ENCODE measurements around the gene HOXA2. TPM values are rescaled to one million over a fixed set of nuclear protein-coding genes. Genes with fewer than 3 reads are reported as not detected.

The HOXA2 gene
- total RNA-seq, 1 experiment from 2014 or later = not detected

DNA sequence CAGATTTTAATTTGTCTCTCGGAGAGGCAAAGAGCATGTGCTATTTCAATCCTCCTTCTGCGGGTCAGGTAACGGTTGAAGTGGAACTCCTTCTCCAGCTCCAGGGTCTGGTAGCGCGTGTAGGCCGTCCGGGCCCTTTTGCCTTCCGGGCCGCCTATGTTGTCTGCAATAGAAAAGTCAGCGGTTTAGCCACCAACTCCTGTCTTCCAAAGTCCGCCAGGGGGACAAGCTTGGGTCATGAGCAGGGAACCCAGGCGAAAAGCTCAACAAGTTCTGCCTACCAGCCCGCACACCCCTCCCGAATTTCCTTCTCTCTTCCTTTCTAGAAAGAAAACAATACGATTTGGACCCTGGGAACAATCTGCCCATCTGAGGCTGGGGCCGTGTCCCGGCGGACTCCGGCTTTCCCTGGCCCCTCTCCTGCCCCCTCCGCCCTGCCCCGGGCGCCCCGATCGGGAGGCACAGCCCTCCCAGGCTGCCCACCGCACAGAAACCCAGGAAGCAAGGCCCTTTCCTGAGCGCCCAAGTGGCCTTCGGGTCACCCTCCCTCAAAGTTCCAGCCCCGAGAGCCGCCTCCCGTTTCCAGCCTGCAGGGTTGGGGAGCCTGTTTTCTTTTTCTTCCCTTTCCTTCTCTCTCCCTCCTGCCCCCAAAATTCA is 39.6 kb upstream of the HOXA2 start:
- H3K4me3 ChIP-seq (ENCODE audit: low read depth, low read length, poor library complexity, severe bottlenecking) = no peak overlapping the region
- H3K9me3 ChIP-seq (ENCODE audit: low read depth, low read length, poor library complexity, severe bottlenecking) = no peaks in the 10 kb centered on the region
- intact Hi-C loops (cut with micrococcal nuclease; ENCODE audit: unreplicated experiment) = loop anchor here (5.0 kb wide), 1 partner anchor 1270 kb away; no protein-coding TSS in a partner anchor
- BruUV-seq (replicated peaks) = no TSS peak
- ChIA-PET CTCF (no interaction called here), POLR2A (ENCODE audit: low non-redundant PET) (no interaction called here)
- H3K27me3 ChIP-seq (replicated peaks; ENCODE audit: insufficient read depth, low read depth, low read length, poor library complexity) = peaks cover 100% of the 10 kb centered on the region
- DNase-seq (ENCODE audit: low spot score) = no peak
- H3K36me3 ChIP-seq (ENCODE audit: insufficient read depth, low read length, poor library complexity, severe bottlenecking) = no peaks in the 10 kb centered on the region
- no peak overlapping the region for H3K27ac ChIP-seq (ENCODE audit: low read depth, low read length, poor library complexity, severe bottlenecking)
- TF ChIP-seq CTCF (conservative IDR thresholded peaks at IDR 0.05; ENCODE audit: low read depth, low read length) = no peak
- no peak for TF ChIP-seq EZH2 (IDR thresholded peaks at IDR 0.05; ENCODE audit: borderline replicate concordance, low read depth, low read length, poor library complexity, severe bottlenecking)
- peaks cover 13% of the 10 kb centered on the region for H3K4me1 ChIP-seq (ENCODE audit: insufficient read depth, low read length, poor library complexity, severe bottlenecking)

GRCh38 chr7:27141137-27141922 is 38.8 kb upstream of the HOXA2 start:
- intact Hi-C loops (cut with micrococcal nuclease; ENCODE audit: unreplicated experiment) = loop anchor here (5.0 kb wide), 1 partner anchor 1269 kb away; no protein-coding TSS in a partner anchor
- Histone ChIP-seq H3K27me3 (replicated peaks; ENCODE audit: insufficient read depth, low read depth, low read length, poor library complexity) (peaks cover 100% of the 10 kb centered on the region), H3K27ac (ENCODE audit: low read depth, low read length, poor library complexity, severe bottlenecking) (no peak overlapping the region), H3K4me1 (ENCODE audit: insufficient read depth, low read length, poor library complexity, severe bottlenecking) (peaks cover 13% of the 10 kb centered on the region), H3K4me3 (ENCODE audit: low read depth, low read length, poor library complexity, severe bottlenecking) (no peak overlapping the region), H3K36me3 (ENCODE audit: insufficient read depth, low read length, poor library complexity, severe bottlenecking) (no peaks in the 10 kb centered on the region), H3K9me3 (ENCODE audit: low read depth, low read length, poor library complexity, severe bottlenecking) (no peaks in the 10 kb centered on the region)
- ChIA-PET POLR2A (ENCODE audit: low non-redundant PET) (no interaction called here), CTCF (no interaction called here)
- BruUV-seq (replicated peaks) = no TSS peak
- no peak for DNase-seq (ENCODE audit: low spot score)
- TF ChIP-seq CTCF (conservative IDR thresholded peaks at IDR 0.05; ENCODE audit: low read depth, low read length) (no peak), EZH2 (IDR thresholded peaks at IDR 0.05; ENCODE audit: borderline replicate concordance, low read depth, low read length, poor library complexity, severe bottlenecking) (no peak)

- ChIA-PET POLR2A (ENCODE audit: low non-redundant PET) (no interaction called here), CTCF (no interaction called here)
- H3K36me3 ChIP-seq (ENCODE audit: insufficient read depth, low read length, poor library complexity, severe bottlenecking) = no peaks in the 10 kb centered on the region
- peaks cover 100% of the 10 kb centered on the region for H3K27me3 ChIP-seq (replicated peaks; ENCODE audit: insufficient read depth, low read depth, low read length, poor library complexity)
- TF ChIP-seq CTCF (conservative IDR thresholded peaks at IDR 0.05; ENCODE audit: low read depth, low read length) = no peak
- no peak for TF ChIP-seq EZH2 (IDR thresholded peaks at IDR 0.05; ENCODE audit: borderline replicate concordance, low read depth, low read length, poor library complexity, severe bottlenecking)
- DNase-seq (ENCODE audit: low spot score) = no peak
- no peaks in the 10 kb centered on the region for H3K9me3 ChIP-seq (ENCODE audit: low read depth, low read length, poor library complexity, severe bottlenecking)
- no TSS peak for BruUV-seq (replicated peaks)
- intact Hi-C loops (cut with micrococcal nuclease; ENCODE audit: unreplicated experiment) = loop anchor here (5.0 kb wide), 1 partner anchor 1268 kb away; no protein-coding TSS in a partner anchor
- no peak overlapping the region for H3K27ac ChIP-seq (ENCODE audit: low read depth, low read length, poor library complexity, severe bottlenecking)
- H3K4me1 ChIP-seq (ENCODE audit: insufficient read depth, low read length, poor library complexity, severe bottlenecking) = peaks cover 13% of the 10 kb centered on the region
- no peak overlapping the region for H3K4me3 ChIP-seq (ENCODE audit: low read depth, low read length, poor library complexity, severe bottlenecking)
These were observed 37.8 kb upstream of the HOXA2 start for GRCh38 chr7:27140126-27140857.
